Pancreas (tissue), 10 donors: ENCODE data around the gene CXCL3. TPM values are rescaled to one million over a fixed set of nuclear protein-coding genes. Genes with fewer than 3 reads are reported as not detected.

Source experiments
- ATAC-seq, 4 donors: fragments of 200-7000 bp; cut with Tn5 transposase; one replicate each; pipeline versions ENCODE4 v1.8.0 to v1.9.1; 2020; ENCODE audit warnings: mild to moderate bottlenecking in 4 of 4, moderate library complexity in 4 of 4
- DNase-seq, 6 donors: peaks; one replicate each; pipeline ENCODE4 v3.0.0-alpha.2; 2020
- FAIRE-seq: peaks from 2 replicates; lab custom pipeline; 2012; peaks lifted over from hg19 to GRCh38; lab: Jason Lieb, UNC
- H3K27ac ChIP-seq, 4 donors: fragments of 200-600 bp; sonication (generic); 1 replicate in 3 of 4; 2 replicates in 1 of 4; pipeline versions ENCODE4 v1.5.0 to v1.8.0; 2020
- H3K27me3 ChIP-seq, 4 donors: fragments of 200-600 bp; one replicate each; pipeline ENCODE4 v1.8.0; 2021
- H3K36me3 ChIP-seq, 3 donors: fragments of 200-600 bp; sonication (generic) in 1 of 3; one replicate each; pipeline versions ENCODE4 v1.5.0 to v1.8.0; 2020 to 2021
- H3K4me1 ChIP-seq, 3 donors: fragments of 200-600 bp; one replicate each; pipeline ENCODE4 v1.8.0; 2021
- H3K4me3 ChIP-seq, 4 donors: fragments of 200-600 bp; sonication (generic) in 2 of 4; one replicate each; pipeline versions ENCODE4 v1.5.0 to v1.8.0; 2020 to 2021
- H3K9me3 ChIP-seq, 4 donors: fragments of 200-600 bp; one replicate each; pipeline ENCODE4 v1.8.0; 2021
- WGBS, 2 donors: extraction: QIAGEN DNeasy Blood & Tissue Kit; methylation state at CpG; one replicate each; pipeline ENCODE4 v1.1.7; 2013; 5-methylcytosine and 5-hydroxymethylcytosine counted together
- intact Hi-C, 3 donors: fragments of 100-400 bp; cut with DNase I; formaldehyde crosslinking; loops; one replicate each; pipeline versions ENCODE4 v1.11.1 to v1.14.2; 2022
- polyA plus RNA-seq, 2 donors: library from polyadenylated mRNA; stranded (reverse); fragments of 200-250 nt; gene quantifications; one replicate each; pipeline ENCODE4 v1.2.3, GENCODE V29; 2013
- total RNA-seq, 6 donors: library from RNA; stranded (reverse); fragmentation: NEBNext Ultra II Directional in 4 of 6; extraction: Animal tissue kit (Norgen Biotek cat#: 25700) in 4 of 6; gene quantifications; one replicate each; pipeline versions ENCODE4 v1.2.1 to v1.2.4, GENCODE V29; 2021 to 2023
- TF ChIP-seq, protein P1 (sequence below), 4 donors: fragments of 200-600 bp; sonication (generic) in 3 of 4; IDR thresholded peaks; one replicate each; pipeline versions ENCODE4 v1.5.0 to v1.8.0; 2021; ENCODE audit warnings: antibody characterized with exemption in 4 of 4
- donor health status: healthy with polysubstance abuse.
- donor health status: DM: no; HTN: no; CAD: no; lungs with moderate emphysema.
- donor health status: DM: no; HTN: no; CAD: no.
- donor health status: control.
- donor health status: control.
- donor health status: Bipolar disorder and iron deficiency.
- donor health status: DM: yes; HTN: yes; CAD: no.
- donor health status: DM: no; HTN: no; CAD: no.
- donor health status: DM: no; HTN: no; CAD: no.
- donor health status: DM: yes; HTN: yes; CAD: no.

CXCL3 gene
- total and polyA plus RNA-seq, 8 donors, result 0.60 to 7.3 (median 2.0) TPM

DNA sequence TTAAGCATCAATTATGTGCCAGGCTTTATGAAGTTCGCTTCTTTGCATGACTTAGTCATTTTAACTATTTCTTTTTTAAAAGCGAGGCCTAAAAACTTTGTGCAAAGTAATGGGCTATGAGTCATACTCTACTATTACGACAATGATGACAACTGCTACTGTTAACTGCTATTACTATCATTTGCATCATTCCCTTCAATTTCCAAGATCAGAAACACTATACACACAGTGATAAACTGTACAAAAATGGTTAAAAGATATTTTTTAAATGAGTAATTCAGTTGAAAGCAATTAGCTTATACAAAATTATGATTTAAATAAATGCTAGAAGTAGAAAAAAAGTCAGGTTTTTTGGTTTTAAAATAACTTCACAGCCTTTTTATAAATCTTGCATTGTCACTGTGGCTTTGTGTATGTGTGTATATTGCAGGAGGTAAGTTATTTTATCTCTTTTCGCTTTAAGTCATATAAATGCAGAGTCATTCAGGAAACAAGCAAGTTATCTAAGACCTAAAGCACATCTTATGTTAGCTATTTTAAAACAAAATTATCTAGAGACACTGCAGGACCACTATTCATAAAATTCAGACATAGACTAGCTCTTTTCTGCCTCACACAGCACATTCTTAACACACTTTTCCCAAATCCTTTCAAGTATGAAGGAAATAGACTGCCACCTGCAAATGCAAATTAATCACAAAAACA is 18.5 kb upstream of the CXCL3 start:
- ATAC-seq, result peak in 1 of 4 donors; percentile 77
- no peaks in the 10 kb centered on the region for H3K4me1 ChIP-seq
- no peaks in the 10 kb centered on the region for H3K27me3 ChIP-seq
- H3K27ac ChIP-seq, result no peak overlapping the region
- WGBS, 2 donors, result 78 to 81% methylated on average over 4 of the region's 4 CpGs
- no peaks in the 10 kb centered on the region for H3K36me3 ChIP-seq
- no peak for DNase-seq
- no peaks in the 10 kb centered on the region for H3K9me3 ChIP-seq
- TF ChIP-seq, protein P1, sequence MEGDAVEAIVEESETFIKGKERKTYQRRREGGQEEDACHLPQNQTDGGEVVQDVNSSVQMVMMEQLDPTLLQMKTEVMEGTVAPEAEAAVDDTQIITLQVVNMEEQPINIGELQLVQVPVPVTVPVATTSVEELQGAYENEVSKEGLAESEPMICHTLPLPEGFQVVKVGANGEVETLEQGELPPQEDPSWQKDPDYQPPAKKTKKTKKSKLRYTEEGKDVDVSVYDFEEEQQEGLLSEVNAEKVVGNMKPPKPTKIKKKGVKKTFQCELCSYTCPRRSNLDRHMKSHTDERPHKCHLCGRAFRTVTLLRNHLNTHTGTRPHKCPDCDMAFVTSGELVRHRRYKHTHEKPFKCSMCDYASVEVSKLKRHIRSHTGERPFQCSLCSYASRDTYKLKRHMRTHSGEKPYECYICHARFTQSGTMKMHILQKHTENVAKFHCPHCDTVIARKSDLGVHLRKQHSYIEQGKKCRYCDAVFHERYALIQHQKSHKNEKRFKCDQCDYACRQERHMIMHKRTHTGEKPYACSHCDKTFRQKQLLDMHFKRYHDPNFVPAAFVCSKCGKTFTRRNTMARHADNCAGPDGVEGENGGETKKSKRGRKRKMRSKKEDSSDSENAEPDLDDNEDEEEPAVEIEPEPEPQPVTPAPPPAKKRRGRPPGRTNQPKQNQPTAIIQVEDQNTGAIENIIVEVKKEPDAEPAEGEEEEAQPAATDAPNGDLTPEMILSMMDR (IDR thresholded peaks at IDR 0.05), result no peak
- intact Hi-C loops, result no loop called here
- FAIRE-seq, result no peak
- no peak overlapping the region for H3K4me3 ChIP-seq

DNA sequence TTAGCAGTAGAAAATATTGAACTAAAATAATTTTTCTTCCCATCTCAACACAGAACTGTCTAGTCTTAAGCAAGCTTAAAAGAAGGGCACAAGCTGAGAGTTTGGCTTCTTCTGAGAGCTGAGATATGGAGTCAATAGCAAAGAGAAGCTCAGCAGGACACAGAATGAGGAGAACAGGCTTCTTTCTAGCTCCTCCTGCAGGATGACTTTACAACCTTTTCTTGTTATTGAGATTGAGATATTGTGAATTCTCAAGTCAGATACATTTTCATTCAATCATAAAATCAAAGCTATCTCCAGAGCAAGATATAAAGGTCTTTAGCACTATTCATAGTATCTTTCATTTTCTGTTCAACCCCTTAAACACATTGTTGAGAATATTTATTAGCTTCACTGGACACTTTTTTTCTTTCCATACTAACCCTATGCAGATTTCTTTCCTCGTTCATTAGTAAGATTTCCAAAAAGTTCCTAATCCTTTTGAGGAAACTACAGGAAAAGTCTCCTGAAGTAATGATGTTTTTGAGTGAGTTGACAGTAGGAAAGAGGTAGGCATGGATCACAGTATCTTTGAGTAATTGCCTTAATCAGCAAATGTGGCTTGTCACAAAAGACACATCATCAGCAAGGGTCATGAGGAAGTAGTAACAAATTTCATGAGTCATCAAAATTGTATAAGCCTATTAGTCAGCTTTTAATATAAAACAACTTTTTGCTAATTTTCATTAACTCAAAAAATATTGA is 17.8 kb upstream of the CXCL3 start:
- peak in 1 of 4 donors; percentile 66 for ATAC-seq
- intact Hi-C loops, result no loop called here
- H3K4me1 ChIP-seq, result no peaks in the 10 kb centered on the region
- peak; percentile 47 for FAIRE-seq
- H3K4me3 ChIP-seq, result no peak overlapping the region
- H3K9me3 ChIP-seq, result no peaks in the 10 kb centered on the region
- H3K36me3 ChIP-seq, result no peaks in the 10 kb centered on the region
- 0% methylated on average over 1 of the region's 1 CpG for WGBS, 2 donors
- H3K27me3 ChIP-seq, result no peaks in the 10 kb centered on the region
- TF ChIP-seq, protein P1 (IDR thresholded peaks at IDR 0.05), result no peak
- H3K27ac ChIP-seq, result no peak overlapping the region
- DNase-seq, result no peak

DNA sequence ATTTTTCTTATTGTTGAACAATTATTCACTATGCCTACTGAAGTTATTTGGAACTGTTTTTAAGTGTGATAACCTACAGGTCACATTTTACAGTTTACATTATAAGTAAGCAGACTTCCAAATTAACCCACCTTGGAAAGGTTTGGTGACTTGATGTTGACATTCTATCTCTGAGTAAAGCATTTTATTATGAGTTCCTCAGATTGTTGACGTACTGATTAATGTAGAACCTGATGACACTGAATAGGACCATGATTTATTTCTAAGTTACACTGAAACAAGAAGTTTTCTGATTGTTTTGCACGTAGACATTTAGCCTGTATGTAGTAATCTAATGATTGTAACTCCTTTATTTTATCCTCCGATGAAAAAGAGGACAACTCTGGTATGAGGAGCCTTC is 17.0 kb upstream of the CXCL3 start:
- Histone ChIP-seq H3K4me3 (no peak overlapping the region), H3K36me3 (no peaks in the 10 kb centered on the region), H3K4me1 (no peaks in the 10 kb centered on the region), H3K27me3 (no peaks in the 10 kb centered on the region), H3K27ac (no peak overlapping the region), H3K9me3 (no peaks in the 10 kb centered on the region)
- DNase-seq (no peak), FAIRE-seq (no peak), ATAC-seq (no peak)
- WGBS, 2 donors, result 73 to 76% methylated on average over 3 of the region's 3 CpGs
- intact Hi-C loops, result no loop called here
- TF ChIP-seq, protein P1 (IDR thresholded peaks at IDR 0.05), result no peak

DNA sequence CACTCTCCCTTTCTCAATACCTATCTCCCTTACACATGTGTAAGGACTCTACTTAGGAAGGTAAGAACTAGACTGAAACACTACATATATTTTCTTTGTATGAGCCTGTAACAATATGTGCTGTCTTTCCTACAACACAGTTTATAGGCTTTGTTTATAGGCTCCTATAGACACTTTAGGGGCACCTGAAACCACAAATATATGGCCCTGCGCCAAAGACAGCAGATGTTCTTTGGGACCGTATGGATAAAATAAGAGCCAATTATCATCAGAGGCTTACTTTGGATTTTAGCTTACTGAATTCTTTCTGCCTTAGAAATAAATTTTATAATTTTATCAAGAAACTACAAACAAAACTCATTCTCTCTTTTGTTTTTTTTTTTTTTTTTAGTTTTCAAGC is 16.6 kb upstream of the CXCL3 start:
- no peak for ATAC-seq
- H3K27me3 ChIP-seq, result no peaks in the 10 kb centered on the region
- DNase-seq, result no peak
- FAIRE-seq, result no peak
- H3K9me3 ChIP-seq, result no peaks in the 10 kb centered on the region
- no peak overlapping the region for H3K4me3 ChIP-seq
- intact Hi-C loops, result no loop called here
- no peak overlapping the region for H3K27ac ChIP-seq
- TF ChIP-seq, protein P1 (IDR thresholded peaks at IDR 0.05), result no peak
- no peaks in the 10 kb centered on the region for H3K4me1 ChIP-seq
- H3K36me3 ChIP-seq, result no peaks in the 10 kb centered on the region
- WGBS, 2 donors, result 67 to 72% methylated on average over 2 of the region's 2 CpGs
